ENCODE data around the gene FKBP1C.
"Not testable (repeated sequence)": the region's sequence is repeated elsewhere in the genome, so short reads cannot be mapped to it uniquely, and the experiment has no call there.

The FKBP1C gene

GRCh38 chr6:63211343-63211742 is at the start of gene FKBP1C:
FKBP1C (plus strand) TSS chr6:63211469.
- not testable (repeated sequence) for H3K9me3 ChIP-seq (ENCODE audit: severe bottlenecking); H3K27me3 ChIP-seq (ENCODE audit: insufficient read depth, low read depth, severe bottlenecking); DNase-seq; H3K27ac ChIP-seq; H3K36me3 ChIP-seq; H3K4me3 ChIP-seq (ENCODE audit: low read depth, low read length)

- not testable (repeated sequence) for H3K4me3 ChIP-seq (ENCODE audit: low read depth, low read length); DNase-seq; H3K27ac ChIP-seq
Measured at GRCh38 chr6:63164047-63164803, 47.0 kb upstream of the FKBP1C start.

GRCh38 chr6:63174173-63174572 is 37.1 kb upstream of the FKBP1C start:
- Histone ChIP-seq H3K27ac (no peak overlapping the region), H3K4me3 (ENCODE audit: low read depth, low read length) (no peak overlapping the region), H3K9me3 (ENCODE audit: severe bottlenecking) (no peaks in the 10 kb centered on the region), H3K36me3 (no peaks in the 10 kb centered on the region), H3K27me3 (ENCODE audit: insufficient read depth, low read depth, severe bottlenecking) (peaks cover 2% of the 10 kb centered on the region)
- DNase-seq, result no peak
- no peak for TF ChIP-seq CTCF (IDR thresholded peaks at IDR 0.05; ENCODE audit: low read depth, low read length)

More at GRCh38 chr6:63164047-63164803, 47.0 kb upstream of the FKBP1C start:
- H3K27me3 ChIP-seq (ENCODE audit: insufficient read depth, low read depth, severe bottlenecking); H3K36me3 ChIP-seq; H3K9me3 ChIP-seq (ENCODE audit: severe bottlenecking): not testable (repeated sequence)

GRCh38 chr6:63176181-63176580 is 35.1 kb upstream of the FKBP1C start:
- TF ChIP-seq CTCF (IDR thresholded peaks at IDR 0.05; ENCODE audit: low read depth, low read length), result no peak

GRCh38 chr6:63180367-63180766 is 30.9 kb upstream of the FKBP1C start:
- H3K4me3 ChIP-seq (ENCODE audit: low read depth, low read length), result no peak overlapping the region
- H3K36me3 ChIP-seq, result no peaks in the 10 kb centered on the region
- no peaks in the 10 kb centered on the region for H3K27me3 ChIP-seq (ENCODE audit: insufficient read depth, low read depth, severe bottlenecking)
- no peak overlapping the region for H3K27ac ChIP-seq
- no peak for TF ChIP-seq CTCF (IDR thresholded peaks at IDR 0.05; ENCODE audit: low read depth, low read length)
- no peak for DNase-seq
- no peaks in the 10 kb centered on the region for H3K9me3 ChIP-seq (ENCODE audit: severe bottlenecking)

More at GRCh38 chr6:63176181-63176580, 35.1 kb upstream of the FKBP1C start:
- Histone ChIP-seq H3K36me3 (no peaks in the 10 kb centered on the region), H3K4me3 (ENCODE audit: low read depth, low read length) (no peak overlapping the region), H3K27me3 (ENCODE audit: insufficient read depth, low read depth, severe bottlenecking) (peaks cover 2% of the 10 kb centered on the region), H3K27ac (no peak overlapping the region), H3K9me3 (ENCODE audit: severe bottlenecking) (no peaks in the 10 kb centered on the region)
- DNase-seq, result no peak

- peaks cover 3% of the 10 kb centered on the region for H3K27me3 ChIP-seq (ENCODE audit: insufficient read depth, low read depth, severe bottlenecking)
- H3K4me3 ChIP-seq (ENCODE audit: low read depth, low read length), result no peak overlapping the region
- no peak for TF ChIP-seq CTCF (IDR thresholded peaks at IDR 0.05; ENCODE audit: low read depth, low read length)
- H3K36me3 ChIP-seq, result no peaks in the 10 kb centered on the region
- no peak overlapping the region for H3K27ac ChIP-seq
- DNase-seq, result no peak
- H3K9me3 ChIP-seq (ENCODE audit: severe bottlenecking), result no peaks in the 10 kb centered on the region
Measured at GRCh38 chr6:63186970-63187369, 24.3 kb upstream of the FKBP1C start.

- no peak overlapping the region for H3K4me3 ChIP-seq (ENCODE audit: low read depth, low read length)
Measured at GRCh38 chr6:63188828-63189227, 22.4 kb upstream of the FKBP1C start.

More at GRCh38 chr6:63188828-63189227, 22.4 kb upstream of the FKBP1C start:
- H3K9me3 ChIP-seq (ENCODE audit: severe bottlenecking), result no peaks in the 10 kb centered on the region
- H3K27ac ChIP-seq, result no peak overlapping the region
- no peaks in the 10 kb centered on the region for H3K36me3 ChIP-seq
- no peak for TF ChIP-seq CTCF (IDR thresholded peaks at IDR 0.05; ENCODE audit: low read depth, low read length)
- no peak for DNase-seq
- peaks cover 9% of the 10 kb centered on the region for H3K27me3 ChIP-seq (ENCODE audit: insufficient read depth, low read depth, severe bottlenecking)

Data from WERI-Rb-1 (cell line).